Nephron progenitor cell (in vitro differentiated cells): ENCODE measurements around the gene TMEM8B.
A peak's percentile ranks its signal among the peaks of the same experiment; 100 is the strongest.

Source experiments
- DNase-seq: peaks from one replicate; pipeline ENCODE4 v3.0.0; 2021
- H3K27ac Mint-ChIP-seq: 2 replicates; pipeline ENCODE4 v1.8.0; 2021; ENCODE audit warnings: mild to moderate bottlenecking, moderate library complexity, mixed read lengths
- H3K27me3 Mint-ChIP-seq: 2 replicates; pipeline ENCODE4 v1.8.0; 2021; ENCODE audit warnings: mild to moderate bottlenecking, low read depth, mixed read lengths; ENCODE audit not compliant: poor library complexity
- H3K36me3 Mint-ChIP-seq: 2 replicates; pipeline ENCODE4 v1.8.0; 2021; ENCODE audit warnings: low read depth, mixed read lengths
- H3K4me1 Mint-ChIP-seq: 2 replicates; pipeline ENCODE4 v1.8.0; 2021; ENCODE audit warnings: mixed read lengths
- H3K4me3 Mint-ChIP-seq: 2 replicates; pipeline ENCODE4 v1.8.0; 2021; ENCODE audit warnings: mild to moderate bottlenecking, moderate library complexity, mixed read lengths
- H3K9me3 Mint-ChIP-seq: 2 replicates; pipeline ENCODE4 v1.8.0; 2021; ENCODE audit warnings: mild to moderate bottlenecking, moderate library complexity, mixed read lengths
- CTCF ChIP-seq: fragments of 200-600 bp; sonication (generic); IDR thresholded peaks from 2 replicates; pipeline ENCODE4 v1.5.0; 2021; ENCODE audit warnings: antibody characterized with exemption

TMEM8B gene

GRCh38 chr9:35829084-35829763, at the start of gene TMEM8B:
Gene TMEM8B, plus strand, starts transcription at chr9:35829228. Its CDS starts 220 bp downstream, at chr9:35829448.
- no peak for TF ChIP-seq CTCF
- peak; percentile 98 for DNase-seq
- H3K27ac Mint-ChIP-seq, result peak within 1 kb of the TSS; percentile 94
- H3K4me1 Mint-ChIP-seq, result peaks cover 76% of the 10 kb centered on the region
- peaks cover 16% of the 10 kb centered on the region for H3K27me3 Mint-ChIP-seq
- H3K4me3 Mint-ChIP-seq, result peak within 1 kb of the TSS; percentile 90
- no peaks in the 10 kb centered on the region for H3K36me3 Mint-ChIP-seq
- H3K9me3 Mint-ChIP-seq, result no peaks in the 10 kb centered on the region

- TF ChIP-seq CTCF, result no peak
- Mint-ChIP-seq H3K4me3 (no peak overlapping the region), H3K27ac (no peak overlapping the region), H3K27me3 (peaks cover 5% of the 10 kb centered on the region), H3K4me1 (peaks cover 20% of the 10 kb centered on the region), H3K36me3 (peaks cover 26% of the 10 kb centered on the region), H3K9me3 (peaks cover 5% of the 10 kb centered on the region)
- DNase-seq, result no peak
These were observed 48.0 kb upstream of the TMEM8B start for GRCh38 chr9:35781066-35781465.

GRCh38 chr9:35783418-35783817, 45.6 kb upstream of the TMEM8B start:
- no peak for DNase-seq
- Mint-ChIP-seq H3K36me3 (peaks cover 40% of the 10 kb centered on the region), H3K9me3 (peaks cover 5% of the 10 kb centered on the region), H3K27ac (no peak overlapping the region), H3K4me1 (peaks cover 9% of the 10 kb centered on the region), H3K4me3 (no peak overlapping the region), H3K27me3 (peaks cover 5% of the 10 kb centered on the region)
- TF ChIP-seq CTCF, result no peak

- DNase-seq, result no peak
- Mint-ChIP-seq H3K4me1 (peaks cover 31% of the 10 kb centered on the region), H3K27me3 (peaks cover 4% of the 10 kb centered on the region), H3K9me3 (no peaks in the 10 kb centered on the region), H3K27ac (no peak overlapping the region), H3K36me3 (peaks cover 19% of the 10 kb centered on the region), H3K4me3 (no peak overlapping the region)
- no peak for TF ChIP-seq CTCF
These were observed 39.5 kb upstream of the TMEM8B start for GRCh38 chr9:35789541-35789940.

- Mint-ChIP-seq H3K9me3 (no peaks in the 10 kb centered on the region), H3K4me3 (no peak overlapping the region), H3K36me3 (peaks cover 19% of the 10 kb centered on the region), H3K27ac (no peak overlapping the region), H3K4me1 (peaks cover 34% of the 10 kb centered on the region), H3K27me3 (peaks cover 4% of the 10 kb centered on the region)
- no peak for DNase-seq
- no peak for TF ChIP-seq CTCF
These were observed 39.0 kb upstream of the TMEM8B start for GRCh38 chr9:35790025-35790384.
